ENCODE measurements around the gene DHX35.
"Not testable (repeated sequence)": the region's sequence is repeated elsewhere in the genome, so short reads cannot be mapped to it uniquely, and the experiment has no call there.

DHX35 gene

GRCh38 chr20:38940644-38941043, 21.5 kb upstream of the DHX35 start:
- no peak for DNase-seq (ENCODE audit: low spot score)

GRCh38 chr20:38941726-38942389, 20.3 kb upstream of the DHX35 start:
- DNase-seq (ENCODE audit: low spot score) = no peak

- DNase-seq (ENCODE audit: low spot score) = no peak
Observed at GRCh38 chr20:38945012-38945411, 17.1 kb upstream of the DHX35 start.

- DNase-seq (ENCODE audit: low spot score) = no peak
Observed at GRCh38 chr20:38946836-38947235, 15.3 kb upstream of the DHX35 start.

- no peak for DNase-seq (ENCODE audit: low spot score)
Observed at GRCh38 chr20:38947931-38948362, 14.2 kb upstream of the DHX35 start.

GRCh38 chr20:38950254-38950653, 11.9 kb upstream of the DHX35 start:
- no peak for DNase-seq (ENCODE audit: low spot score)

GRCh38 chr20:38951611-38952010, 10.5 kb upstream of the DHX35 start:
- no peak for DNase-seq (ENCODE audit: low spot score)

GRCh38 chr20:38952153-38952552, 10.0 kb upstream of the DHX35 start:
- no peak for DNase-seq (ENCODE audit: low spot score)

- no peak for DNase-seq (ENCODE audit: low spot score)
Observed at GRCh38 chr20:38953630-38954340, 8.4 kb upstream of the DHX35 start.

- no peak for DNase-seq (ENCODE audit: low spot score)
Observed at GRCh38 chr20:38957235-38957876, 4.8 kb upstream of the DHX35 start.

- DNase-seq (ENCODE audit: low spot score) = no peak
Observed at GRCh38 chr20:38957915-38958485, 4.1 kb upstream of the DHX35 start.

GRCh38 chr20:38960187-38960687, 1.9 kb upstream of the DHX35 start:
- not testable (repeated sequence) for DNase-seq (ENCODE audit: low spot score)

- DNase-seq (ENCODE audit: low spot score) = no peak
Observed at GRCh38 chr20:38961530-38962043, 557 bp upstream of the DHX35 start.

GRCh38 chr20:38962928-38963401, 821 bp downstream of the DHX35 start:
- no peak for DNase-seq (ENCODE audit: low spot score)

GRCh38 chr20:38963745-38964144, 1.6 kb downstream of the DHX35 start:
- DNase-seq (ENCODE audit: low spot score) = no peak

GRCh38 chr20:38965264-38965663, 3.1 kb downstream of the DHX35 start:
- DNase-seq (ENCODE audit: low spot score) = no peak

- DNase-seq (ENCODE audit: low spot score) = no peak
Observed at GRCh38 chr20:38968090-38968489, 5.9 kb downstream of the DHX35 start.

- no peak for DNase-seq (ENCODE audit: low spot score)
Observed at GRCh38 chr20:38969708-38970107, 7.6 kb downstream of the DHX35 start.

- no peak for DNase-seq (ENCODE audit: low spot score)
Observed at GRCh38 chr20:38970302-38970701, 8.2 kb downstream of the DHX35 start.

GRCh38 chr20:38973107-38973506, 11.0 kb downstream of the DHX35 start:
- DNase-seq (ENCODE audit: low spot score) = no peak

GRCh38 chr20:38973645-38974044, 11.5 kb downstream of the DHX35 start:
- no peak for DNase-seq (ENCODE audit: low spot score)

- no peak for DNase-seq (ENCODE audit: low spot score)
Observed at GRCh38 chr20:38975539-38976120, 13.5 kb downstream of the DHX35 start.

Data from LoVo (cell line).